Fibroblast of gingiva (primary cell): Measurements from ENCODE around the gene PDLIM7.
A peak's percentile ranks its signal among the peaks of the same experiment; 100 is the strongest.

ENCODE experiments used
- DNase-seq: peaks from one replicate; pipeline ENCODE4 v3.0.0-alpha.2; 2011; ENCODE audit warnings: low read depth

PDLIM7 gene

DNA sequence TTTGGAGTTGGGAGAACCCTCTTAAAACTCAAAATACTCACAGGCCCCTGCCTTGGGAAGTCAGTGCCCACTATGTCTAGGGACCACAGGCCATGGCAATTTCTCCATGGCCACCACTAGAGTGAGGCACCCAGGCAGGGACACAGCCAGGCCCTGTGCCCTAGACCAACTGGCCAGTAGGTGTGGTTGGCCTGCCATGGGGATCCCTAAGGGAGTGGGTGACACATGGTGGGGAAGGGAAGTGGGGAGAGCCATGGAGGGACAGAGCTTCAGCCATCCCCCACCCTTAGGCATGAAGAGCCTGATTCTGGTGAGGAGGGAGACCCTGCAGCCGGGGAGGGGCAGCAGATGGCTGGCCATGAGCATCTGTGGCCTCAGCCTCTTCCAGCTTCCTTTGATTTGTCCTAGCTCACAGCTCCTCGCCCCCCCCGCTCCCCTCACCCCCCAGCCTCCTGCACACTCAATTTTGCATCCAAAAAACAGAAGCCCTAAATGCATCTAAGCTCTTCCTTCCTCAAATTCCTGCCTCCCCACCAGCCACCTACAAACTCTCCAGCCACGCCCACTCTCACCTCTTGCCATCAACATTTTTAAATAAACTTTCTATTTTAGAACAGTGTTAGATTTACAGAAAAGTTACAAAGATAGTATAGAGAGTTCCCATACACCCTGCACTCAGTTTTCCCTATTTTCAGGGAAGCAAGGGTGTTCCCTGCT is 22.4 kb downstream of the PDLIM7 start:
- no peak for DNase-seq

GRCh38 chr5:177474002-177474476 is 23.4 kb downstream of the PDLIM7 start:
- DNase-seq = no peak

- DNase-seq = peak; percentile 53
These were observed 23.9 kb downstream of the PDLIM7 start, which contains the start of gene DBN1 for GRCh38 chr5:177473443-177474001. TSS of gene DBN1 (minus strand) at chr5:177473634. CDS start at chr5:177473521, 113 bp downstream.

DNA sequence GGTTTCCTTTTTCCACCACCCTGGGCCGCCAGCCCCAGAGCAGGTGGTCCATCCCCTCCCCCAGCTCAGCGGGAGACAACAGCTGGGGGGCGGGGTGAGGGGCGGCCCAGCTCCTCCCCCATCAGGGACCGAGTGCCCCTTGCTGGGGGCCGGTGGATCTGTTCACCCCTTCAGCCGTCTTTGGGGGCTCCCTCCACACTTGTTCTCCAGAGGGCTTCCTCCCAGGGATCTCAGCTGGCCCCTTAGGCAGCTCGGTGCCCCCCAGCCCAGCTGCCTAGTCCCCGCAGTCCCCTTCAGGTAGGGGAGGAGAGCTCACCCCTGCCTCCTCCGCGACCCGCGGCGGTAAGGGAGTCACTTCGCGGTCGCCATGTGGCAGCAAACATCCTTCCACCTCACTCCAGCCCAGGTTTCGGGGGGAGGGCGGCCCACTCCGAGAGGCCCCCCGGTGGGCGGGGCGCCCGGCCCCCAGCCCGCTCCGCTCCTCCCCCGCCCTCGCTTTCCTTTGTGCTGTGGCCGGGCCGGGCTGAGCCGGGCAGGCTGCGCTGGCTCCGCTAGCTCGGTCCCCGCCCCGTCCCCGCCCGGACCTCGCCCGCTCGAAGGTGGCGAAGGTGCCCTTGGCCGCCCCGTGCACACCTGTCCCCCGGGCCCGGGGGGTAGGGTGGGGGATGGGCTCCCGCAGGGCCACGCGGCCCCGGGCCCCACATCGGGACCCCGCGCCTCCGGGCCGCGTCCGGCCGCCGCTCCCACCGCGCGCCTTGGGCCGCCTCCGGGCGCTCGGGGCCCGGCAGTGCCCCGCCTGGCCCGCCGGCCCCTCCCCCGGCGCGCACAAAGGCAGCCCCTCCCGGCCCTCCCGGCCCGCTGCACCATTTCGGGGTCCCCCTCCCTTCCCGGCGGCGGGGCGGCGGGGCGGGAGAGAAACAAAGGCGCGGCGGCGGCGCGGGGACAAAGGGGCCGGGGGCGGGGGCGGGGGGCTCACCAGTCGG is 24.7 kb downstream of the PDLIM7 start:
- DNase-seq = no peak

DNA sequence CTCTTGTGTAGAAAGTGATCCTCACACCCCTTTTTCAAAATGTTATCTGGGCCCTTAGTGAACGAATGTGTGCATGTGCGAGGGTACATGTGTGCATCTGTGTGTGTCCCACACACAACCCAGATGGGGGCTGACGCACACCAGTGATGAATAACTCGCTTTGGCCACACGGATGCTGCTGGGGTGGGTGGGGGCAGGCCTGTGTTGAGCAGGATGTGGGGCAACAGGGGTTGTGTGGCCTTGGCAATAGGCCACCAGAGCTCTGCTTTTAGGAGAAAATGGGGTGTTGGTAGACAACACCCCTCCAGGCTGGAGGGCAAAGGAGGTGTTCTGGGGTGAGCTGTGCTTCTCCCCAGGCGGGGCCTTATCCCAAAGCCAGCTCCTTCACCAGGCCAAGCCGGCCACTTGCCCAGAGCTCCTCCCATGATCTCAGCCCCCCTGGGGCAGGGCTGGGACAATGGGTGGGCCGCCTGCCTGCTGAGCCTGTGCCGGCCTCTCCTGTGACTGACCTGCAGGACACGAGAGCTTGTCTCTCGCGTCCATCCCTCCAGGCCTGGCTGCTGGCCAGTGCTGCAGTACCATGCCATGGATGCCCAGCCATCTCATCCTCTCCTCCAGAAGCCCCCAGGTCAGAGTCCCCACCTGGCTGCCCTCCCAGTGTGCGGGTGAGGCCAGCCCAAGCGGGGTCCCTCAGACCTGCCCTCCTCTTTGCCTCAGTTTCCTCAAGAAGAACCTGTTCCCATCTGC is 25.6 kb downstream of the PDLIM7 start:
- DNase-seq = peak; percentile 42

GRCh38 chr5:177470759-177471536 is 26.5 kb downstream of the PDLIM7 start:
- DNase-seq = no peak

DNA sequence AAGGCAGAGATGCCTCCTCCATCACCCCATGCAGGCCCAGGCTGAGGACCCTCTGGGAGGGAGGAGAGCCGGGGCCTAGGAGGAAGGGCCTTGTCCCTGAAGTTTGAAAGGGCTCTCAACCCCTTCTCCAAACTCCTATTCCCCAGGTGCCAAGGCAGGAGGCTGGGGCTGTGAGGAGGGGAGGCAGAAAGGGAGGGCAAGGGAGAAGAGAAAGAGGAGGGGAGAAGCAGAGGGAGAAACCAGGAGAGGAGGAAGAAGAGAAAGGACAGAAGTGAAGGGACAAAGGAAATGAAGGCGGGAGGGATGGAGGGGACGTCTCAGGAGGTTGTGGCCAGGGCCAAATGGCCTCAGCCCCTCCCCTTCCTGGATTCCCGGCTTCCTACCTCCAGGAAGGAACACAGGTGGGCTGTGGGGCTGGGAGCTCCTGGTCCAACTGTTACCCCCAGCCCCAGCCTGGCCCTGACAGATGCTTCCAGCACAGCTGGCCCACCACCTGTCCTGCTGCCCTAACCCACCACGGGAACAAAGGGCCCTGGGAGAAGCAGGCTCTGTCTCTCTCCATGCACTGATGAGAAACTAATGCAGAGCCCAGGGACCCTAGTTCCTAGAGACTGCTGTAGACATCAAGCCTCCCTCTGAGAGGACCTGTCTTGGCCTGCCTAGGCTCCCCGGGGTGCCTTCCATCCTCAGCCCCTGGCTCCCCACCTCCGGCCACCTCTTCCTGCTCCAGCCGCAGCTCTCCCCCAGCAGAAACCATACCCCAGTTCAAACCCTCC is 27.5 kb downstream of the PDLIM7 start:
- DNase-seq = no peak

DNA sequence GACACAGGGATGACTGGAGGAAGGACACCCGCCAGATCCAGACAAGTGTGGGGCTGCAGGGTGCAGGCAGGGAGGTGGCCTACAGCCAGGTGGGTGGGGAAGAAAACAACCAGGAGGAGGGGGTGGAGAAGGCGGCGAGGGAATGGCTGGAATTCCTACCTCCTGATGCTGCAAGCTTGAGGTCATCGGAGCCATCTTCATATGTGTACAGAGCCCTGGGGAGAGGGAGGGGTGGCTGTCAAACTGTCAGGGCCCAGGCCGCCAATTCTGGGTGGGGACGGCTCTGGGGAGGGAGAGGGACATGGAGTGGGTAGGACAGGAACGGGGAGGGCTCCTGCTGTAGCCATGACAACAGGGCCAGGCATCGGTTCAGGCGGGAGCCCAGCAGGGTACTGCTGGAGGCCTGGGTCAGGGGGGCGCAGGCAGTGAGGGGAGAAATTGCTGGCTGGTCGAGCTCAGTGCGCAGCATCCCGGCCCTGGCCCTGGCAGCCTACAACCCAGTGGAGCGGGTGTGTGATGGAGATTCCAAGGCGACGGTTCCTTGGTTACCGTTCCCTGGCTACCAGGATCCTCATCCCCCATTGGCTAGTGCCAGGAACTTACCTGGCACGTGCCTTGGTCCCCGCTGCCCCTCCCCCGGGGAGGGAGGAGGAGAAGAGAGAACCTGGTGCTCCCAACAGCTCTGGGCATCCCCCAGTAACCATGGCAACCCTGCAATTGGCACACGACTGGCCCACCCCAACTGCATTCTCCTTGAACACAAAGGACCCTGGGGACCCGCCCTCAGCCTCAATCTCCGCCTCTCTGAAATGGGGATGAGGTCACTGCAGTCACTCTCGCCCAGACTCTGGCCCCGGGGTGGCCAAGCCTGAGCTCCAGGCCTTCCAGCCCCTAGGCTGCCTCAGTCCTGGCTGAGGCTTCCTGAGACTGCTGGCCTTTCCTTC is 28.4 kb downstream of the PDLIM7 start:
- DNase-seq = no peak

- DNase-seq = no peak
These were observed 29.1 kb downstream of the PDLIM7 start for GRCh38 chr5:177468329-177468684.

- no peak for DNase-seq
These were observed 30.0 kb downstream of the PDLIM7 start for GRCh38 chr5:177467436-177467835.

- DNase-seq = no peak
These were observed 30.5 kb downstream of the PDLIM7 start for GRCh38 chr5:177466861-177467260.

DNA sequence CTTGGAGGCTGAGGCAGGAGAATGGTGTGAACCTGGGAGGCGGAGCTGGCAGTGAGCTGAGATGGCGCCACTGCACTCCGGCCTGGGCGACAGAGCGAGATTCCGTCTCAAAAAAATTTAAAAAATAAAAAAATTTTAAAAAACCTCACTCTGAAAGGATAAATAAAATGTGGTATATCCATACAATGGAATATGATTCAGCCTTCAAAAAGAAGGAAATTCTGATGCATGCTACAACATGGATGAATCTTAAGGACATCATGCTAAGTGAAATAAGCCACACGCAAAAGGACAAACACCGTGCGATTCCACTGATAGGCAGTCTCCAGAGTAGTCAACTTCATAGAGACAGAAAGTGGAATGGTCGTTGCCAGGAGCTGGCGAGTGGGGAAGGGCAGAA is 32.4 kb downstream of the PDLIM7 start:
- no peak for DNase-seq

DNA sequence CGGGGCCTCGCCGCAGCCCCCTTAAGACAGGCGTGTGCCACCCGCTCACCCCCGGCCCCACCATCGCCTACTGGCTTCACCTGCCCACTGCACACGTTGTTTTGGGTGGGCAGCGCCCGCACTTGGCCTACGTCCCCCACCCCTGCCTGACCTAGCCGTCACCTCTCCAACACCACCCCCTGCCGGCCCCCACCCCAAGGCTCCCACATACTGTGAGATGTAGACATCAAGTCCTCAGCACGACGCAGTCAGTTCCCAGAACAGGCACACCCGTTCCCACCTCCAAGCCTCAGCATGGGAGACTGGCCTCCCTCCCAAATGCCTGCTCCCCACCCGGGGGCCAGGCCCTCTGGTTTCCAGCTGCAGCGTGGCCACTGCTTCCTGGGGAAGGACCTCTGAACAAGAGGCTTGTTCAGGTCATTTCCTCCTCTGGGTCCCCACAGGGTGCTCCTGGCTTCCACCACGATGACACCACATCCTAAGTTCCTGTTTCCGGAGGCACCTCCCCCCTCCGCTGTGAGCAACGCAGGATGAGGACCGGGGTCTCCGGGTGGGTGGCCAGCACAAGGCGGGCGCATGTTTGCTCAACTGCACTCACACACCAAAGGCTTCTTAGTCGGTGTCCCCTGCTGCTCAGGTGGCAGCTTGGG is 35.3 kb downstream of the PDLIM7 start:
- DNase-seq = no peak

GRCh38 chr5:177459819-177460628 is 37.4 kb downstream of the PDLIM7 start:
- DNase-seq = no peak

DNA sequence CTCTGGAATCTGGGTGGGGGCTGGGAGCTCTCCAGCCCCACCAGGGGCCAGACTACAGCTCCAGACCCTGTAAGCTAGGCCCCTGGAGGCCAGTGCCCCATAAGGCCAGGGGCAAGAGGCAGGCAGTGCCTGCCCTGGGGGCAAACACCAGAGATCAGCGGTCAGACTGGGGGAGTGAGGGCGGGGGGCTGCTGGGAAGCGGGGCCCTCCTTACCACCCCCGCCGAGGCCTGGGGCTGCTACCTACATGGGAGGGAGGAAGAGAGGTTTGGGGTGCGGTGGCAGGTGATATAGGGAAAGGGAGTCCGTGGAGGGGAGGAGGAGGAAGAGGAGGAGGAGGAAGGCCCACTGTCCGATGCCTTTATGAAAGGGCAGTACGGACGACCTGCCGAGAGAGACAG is 38.0 kb downstream of the PDLIM7 start:
- DNase-seq = no peak

DNA sequence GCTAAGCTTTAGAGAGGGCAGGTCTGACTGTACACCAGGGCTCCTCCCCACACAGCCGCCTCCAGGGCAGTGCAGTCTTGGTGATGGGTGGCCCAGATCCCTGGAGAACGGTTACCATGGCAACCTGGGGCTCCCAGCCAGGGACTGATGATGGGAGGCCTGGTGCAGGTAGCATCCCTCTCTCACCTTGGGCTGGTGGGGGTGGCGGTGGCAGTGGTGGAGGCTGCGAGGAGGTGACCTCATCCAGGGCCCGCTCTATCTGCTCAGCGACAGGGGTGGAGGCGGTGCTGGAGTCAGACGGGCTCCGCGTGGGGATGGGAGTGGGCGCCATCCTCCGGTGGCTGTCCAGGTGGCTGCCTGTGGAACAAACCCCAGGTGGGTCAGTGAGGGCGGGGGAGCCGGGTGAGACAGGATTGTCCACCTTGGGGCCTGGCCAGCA is 38.5 kb downstream of the PDLIM7 start:
- DNase-seq = no peak

- no peak for DNase-seq
These were observed 39.3 kb downstream of the PDLIM7 start for GRCh38 chr5:177457852-177458681.
